Measurements from ENCODE around the gene ZNF687.
A peak's percentile ranks its signal among the peaks of the same experiment; 100 is the strongest.

Gene ZNF687

GRCh38 chr1:151292207-151293030 is 10.3 kb downstream of the ZNF687 start:
- peaks cover 85% of the 10 kb centered on the region for H3K36me3 ChIP-seq (ENCODE audit: insufficient read depth, low read length)
- no peaks in the 10 kb centered on the region for H3K4me1 ChIP-seq (ENCODE audit: control insufficient read depth, insufficient read depth, low read length)
- H3K4me3 ChIP-seq (ENCODE audit: low read length) = no peak overlapping the region
- H3K9me3 ChIP-seq (replicated peaks; ENCODE audit: low read length) = no peaks in the 10 kb centered on the region
- no peaks in the 10 kb centered on the region for H3K27me3 ChIP-seq (ENCODE audit: control insufficient read depth, insufficient read depth, low read length)
- no peak overlapping the region for H3K9ac ChIP-seq (ENCODE audit: low read depth, low read length)
- H3K4me2 ChIP-seq (ENCODE audit: low read length) = no peak overlapping the region

DNA sequence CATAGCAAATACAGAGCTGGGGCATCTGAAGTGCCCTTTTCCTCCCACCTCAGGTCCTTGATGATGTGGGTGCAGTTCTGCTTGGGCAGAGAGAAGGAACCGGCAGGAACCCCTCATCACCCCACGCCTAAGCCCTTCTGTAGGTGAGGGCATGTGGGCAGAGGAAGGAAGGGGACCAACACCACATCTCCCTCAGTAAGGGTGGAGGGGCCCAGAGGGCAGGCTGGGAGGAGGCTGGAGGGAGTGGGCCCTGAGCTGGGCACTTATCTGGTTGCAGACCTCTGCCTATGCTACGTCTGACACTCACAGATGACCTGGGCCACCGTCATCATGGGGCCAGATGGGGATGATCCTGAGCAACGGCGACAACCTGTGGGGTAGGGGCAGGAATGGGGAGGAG is 11.0 kb downstream of the ZNF687 start:
- peaks cover 83% of the 10 kb centered on the region for H3K36me3 ChIP-seq (ENCODE audit: insufficient read depth, low read length)
- H3K4me1 ChIP-seq (ENCODE audit: control insufficient read depth, insufficient read depth, low read length) = no peaks in the 10 kb centered on the region
- H3K4me3 ChIP-seq (ENCODE audit: low read length) = no peak overlapping the region
- no peaks in the 10 kb centered on the region for H3K27me3 ChIP-seq (ENCODE audit: control insufficient read depth, insufficient read depth, low read length)
- no peak overlapping the region for H3K9ac ChIP-seq (ENCODE audit: low read depth, low read length)
- no peak overlapping the region for H3K4me2 ChIP-seq (ENCODE audit: low read length)
- H3K9me3 ChIP-seq (replicated peaks; ENCODE audit: low read length) = no peaks in the 10 kb centered on the region

DNA sequence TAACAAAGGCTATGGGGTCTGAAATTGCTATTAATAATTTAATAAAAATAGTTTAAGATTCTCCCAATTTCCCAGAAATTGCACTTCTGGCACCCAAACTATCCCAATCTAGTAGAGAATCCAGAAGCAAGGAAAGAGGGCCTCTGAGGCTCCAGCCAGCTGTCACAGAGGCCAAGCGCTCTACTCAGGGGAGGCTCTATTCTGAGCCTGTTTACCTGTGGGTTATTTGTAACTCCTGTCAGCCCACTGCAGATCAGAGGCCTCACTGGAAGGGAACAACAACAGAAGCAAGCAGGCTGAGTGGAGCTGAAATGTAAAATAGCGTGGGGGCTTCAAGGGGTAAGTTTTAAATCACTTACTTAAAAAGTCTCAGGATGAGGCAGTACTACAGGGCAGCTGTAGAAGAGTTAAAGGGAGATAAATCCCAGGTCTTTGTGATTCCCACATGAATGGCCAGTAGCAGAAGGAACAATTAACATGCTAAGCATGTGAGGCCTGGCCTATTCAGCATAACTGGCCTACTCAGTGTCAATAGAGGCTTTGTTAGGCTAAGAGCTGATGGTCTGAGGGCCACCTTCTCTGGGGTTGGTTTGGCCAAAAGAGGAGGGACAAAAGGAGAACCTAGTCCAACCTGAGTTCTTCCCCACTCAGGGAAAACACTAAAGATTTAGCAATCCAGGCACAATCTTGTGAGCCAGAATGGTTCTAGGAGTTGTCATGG is 12.8 kb downstream of the ZNF687 start:
- H3K4me2 ChIP-seq (ENCODE audit: low read length) = no peak overlapping the region
- H3K27me3 ChIP-seq (ENCODE audit: control insufficient read depth, insufficient read depth, low read length) = no peaks in the 10 kb centered on the region
- no peak overlapping the region for H3K4me3 ChIP-seq (ENCODE audit: low read length)
- no peaks in the 10 kb centered on the region for H3K9me3 ChIP-seq (replicated peaks; ENCODE audit: low read length)
- H3K36me3 ChIP-seq (ENCODE audit: insufficient read depth, low read length) = peaks cover 84% of the 10 kb centered on the region
- H3K4me1 ChIP-seq (ENCODE audit: control insufficient read depth, insufficient read depth, low read length) = no peaks in the 10 kb centered on the region
- no peak overlapping the region for H3K9ac ChIP-seq (ENCODE audit: low read depth, low read length)

DNA sequence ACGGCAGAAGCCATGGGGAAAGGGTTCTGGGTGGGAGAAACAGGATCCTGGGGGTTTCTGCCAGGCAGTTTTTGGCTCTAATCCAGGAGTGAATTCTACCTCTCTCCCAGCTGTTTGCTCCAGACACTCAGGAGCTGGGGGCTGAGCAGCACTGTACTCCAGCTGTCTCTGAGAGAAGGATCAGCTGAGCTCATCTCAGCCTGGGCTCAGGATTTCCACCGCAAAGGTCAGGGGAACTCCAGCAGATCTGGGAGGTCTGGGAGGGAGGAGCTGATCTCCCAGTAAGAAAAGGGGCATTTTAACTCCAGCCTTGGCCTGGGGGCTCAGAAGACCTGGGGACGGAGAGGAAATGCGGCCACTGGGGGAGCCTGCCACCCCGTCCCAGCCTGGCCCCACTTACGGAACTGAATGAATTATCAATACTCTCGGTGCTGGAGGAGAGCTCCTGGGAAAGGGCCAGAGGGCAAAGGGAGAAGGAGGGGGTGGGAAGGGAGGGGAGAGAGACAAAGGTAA is 27.8 kb downstream of the ZNF687 start:
- Histone ChIP-seq H3K4me1 (ENCODE audit: control insufficient read depth, insufficient read depth, low read length) (peaks cover 52% of the 10 kb centered on the region), H3K9me3 (replicated peaks; ENCODE audit: low read length) (no peaks in the 10 kb centered on the region), H3K9ac (ENCODE audit: low read depth, low read length) (peak overlapping the region; percentile 18), H3K36me3 (ENCODE audit: insufficient read depth, low read length) (peaks cover 59% of the 10 kb centered on the region), H3K4me3 (ENCODE audit: low read length) (no peak overlapping the region), H3K4me2 (ENCODE audit: low read length) (no peak overlapping the region), H3K27me3 (ENCODE audit: control insufficient read depth, insufficient read depth, low read length) (no peaks in the 10 kb centered on the region)

- H3K4me2 ChIP-seq (ENCODE audit: low read length) = peak overlapping the region; percentile 49
- no peak overlapping the region for H3K9ac ChIP-seq (ENCODE audit: low read depth, low read length)
- no peak overlapping the region for H3K4me3 ChIP-seq (ENCODE audit: low read length)
- H3K9me3 ChIP-seq (replicated peaks; ENCODE audit: low read length) = no peaks in the 10 kb centered on the region
- H3K36me3 ChIP-seq (ENCODE audit: insufficient read depth, low read length) = peaks cover 57% of the 10 kb centered on the region
- no peaks in the 10 kb centered on the region for H3K27me3 ChIP-seq (ENCODE audit: control insufficient read depth, insufficient read depth, low read length)
- H3K4me1 ChIP-seq (ENCODE audit: control insufficient read depth, insufficient read depth, low read length) = peaks cover 52% of the 10 kb centered on the region
These were observed 28.9 kb downstream of the ZNF687 start for GRCh38 chr1:151311011-151311410.

DNA sequence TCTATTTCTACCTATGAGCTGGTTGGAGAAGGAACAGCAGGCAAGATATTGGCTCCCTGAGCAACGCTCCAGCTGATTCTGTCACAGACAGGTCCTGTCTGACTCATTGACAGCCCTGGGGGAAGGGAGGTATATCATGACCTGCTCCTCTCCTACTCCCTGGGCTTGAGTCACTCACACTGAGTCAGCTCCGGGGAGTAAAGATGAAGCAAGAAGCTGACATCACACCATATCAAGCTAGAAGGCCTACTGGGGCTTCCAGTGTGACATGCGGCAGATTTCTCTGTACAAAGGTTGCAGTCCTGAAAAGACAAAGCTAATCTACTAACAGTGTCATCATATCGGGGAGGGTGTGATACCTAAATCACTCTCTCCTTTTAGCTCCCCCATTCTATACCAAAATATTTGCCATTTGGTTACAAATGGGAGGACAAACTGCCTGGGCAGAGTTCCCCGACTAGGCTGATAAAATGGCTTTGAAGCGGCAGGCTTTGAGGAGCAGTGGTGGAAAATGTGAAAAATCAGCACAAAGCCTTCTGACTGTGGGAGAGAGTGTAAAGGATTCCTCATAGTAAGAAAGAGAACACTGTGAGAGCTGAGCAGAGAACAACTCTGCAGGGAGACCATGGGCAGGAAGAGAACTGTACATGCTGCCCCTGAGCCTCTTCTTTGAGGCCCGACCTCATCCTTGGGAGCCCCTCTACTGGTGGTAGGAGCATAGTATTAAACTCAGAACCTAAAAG is 29.7 kb downstream of the ZNF687 start:
- H3K27me3 ChIP-seq (ENCODE audit: control insufficient read depth, insufficient read depth, low read length) = no peaks in the 10 kb centered on the region
- peaks cover 52% of the 10 kb centered on the region for H3K4me1 ChIP-seq (ENCODE audit: control insufficient read depth, insufficient read depth, low read length)
- peak overlapping the region; percentile 29 for H3K4me3 ChIP-seq (ENCODE audit: low read length)
- peaks cover 56% of the 10 kb centered on the region for H3K36me3 ChIP-seq (ENCODE audit: insufficient read depth, low read length)
- H3K4me2 ChIP-seq (ENCODE audit: low read length) = peak overlapping the region; percentile 68
- no peaks in the 10 kb centered on the region for H3K9me3 ChIP-seq (replicated peaks; ENCODE audit: low read length)
- H3K9ac ChIP-seq (ENCODE audit: low read depth, low read length) = peak overlapping the region; percentile 52

- Histone ChIP-seq H3K9me3 (replicated peaks; ENCODE audit: low read length) (no peaks in the 10 kb centered on the region), H3K27me3 (ENCODE audit: control insufficient read depth, insufficient read depth, low read length) (no peaks in the 10 kb centered on the region), H3K4me2 (ENCODE audit: low read length) (peak overlapping the region; percentile 68), H3K9ac (ENCODE audit: low read depth, low read length) (peak overlapping the region; percentile 52), H3K4me3 (ENCODE audit: low read length) (peak overlapping the region; percentile 29), H3K36me3 (ENCODE audit: insufficient read depth, low read length) (peaks cover 54% of the 10 kb centered on the region), H3K4me1 (ENCODE audit: control insufficient read depth, insufficient read depth, low read length) (peaks cover 52% of the 10 kb centered on the region)
These were observed 30.3 kb downstream of the ZNF687 start for GRCh38 chr1:151312411-151312810.

- Histone ChIP-seq H3K36me3 (ENCODE audit: insufficient read depth, low read length) (peaks cover 54% of the 10 kb centered on the region), H3K9me3 (replicated peaks; ENCODE audit: low read length) (no peaks in the 10 kb centered on the region), H3K4me1 (ENCODE audit: control insufficient read depth, insufficient read depth, low read length) (peaks cover 52% of the 10 kb centered on the region), H3K4me2 (ENCODE audit: low read length) (no peak overlapping the region), H3K4me3 (ENCODE audit: low read length) (no peak overlapping the region), H3K27me3 (ENCODE audit: control insufficient read depth, insufficient read depth, low read length) (no peaks in the 10 kb centered on the region), H3K9ac (ENCODE audit: low read depth, low read length) (no peak overlapping the region)
These were observed 30.7 kb downstream of the ZNF687 start for GRCh38 chr1:151312826-151313225.

DNA sequence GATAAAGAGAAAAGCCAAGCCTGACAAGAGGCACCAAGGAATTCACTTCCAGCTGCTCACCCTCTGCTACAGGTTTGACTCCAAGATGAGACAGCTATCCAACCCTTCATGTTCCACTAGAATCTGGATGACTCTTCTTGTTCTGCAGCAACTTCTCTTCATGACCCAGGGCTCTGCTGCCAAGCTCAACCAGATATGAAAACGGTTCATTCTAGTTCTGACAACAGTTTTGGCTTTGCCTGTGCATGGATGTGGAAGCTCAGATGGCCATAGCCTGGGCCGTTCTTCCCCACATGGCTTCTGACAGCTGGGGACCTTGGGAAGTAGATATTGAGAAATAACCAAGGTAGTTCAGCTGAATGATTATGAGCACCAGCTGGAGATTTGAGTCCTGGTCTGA is 31.4 kb downstream of the ZNF687 start:
- H3K4me1 ChIP-seq (ENCODE audit: control insufficient read depth, insufficient read depth, low read length) = peaks cover 52% of the 10 kb centered on the region
- H3K9me3 ChIP-seq (replicated peaks; ENCODE audit: low read length) = no peaks in the 10 kb centered on the region
- no peak overlapping the region for H3K4me3 ChIP-seq (ENCODE audit: low read length)
- no peaks in the 10 kb centered on the region for H3K27me3 ChIP-seq (ENCODE audit: control insufficient read depth, insufficient read depth, low read length)
- H3K36me3 ChIP-seq (ENCODE audit: insufficient read depth, low read length) = peaks cover 52% of the 10 kb centered on the region
- H3K4me2 ChIP-seq (ENCODE audit: low read length) = peak overlapping the region; percentile 34
- H3K9ac ChIP-seq (ENCODE audit: low read depth, low read length) = no peak overlapping the region

GRCh38 chr1:151314137-151314875 is 32.2 kb downstream of the ZNF687 start:
- Histone ChIP-seq H3K4me1 (ENCODE audit: control insufficient read depth, insufficient read depth, low read length) (peaks cover 52% of the 10 kb centered on the region), H3K9me3 (replicated peaks; ENCODE audit: low read length) (no peaks in the 10 kb centered on the region), H3K4me3 (ENCODE audit: low read length) (no peak overlapping the region), H3K9ac (ENCODE audit: low read depth, low read length) (no peak overlapping the region), H3K36me3 (ENCODE audit: insufficient read depth, low read length) (peaks cover 52% of the 10 kb centered on the region), H3K27me3 (ENCODE audit: control insufficient read depth, insufficient read depth, low read length) (no peaks in the 10 kb centered on the region), H3K4me2 (ENCODE audit: low read length) (peak overlapping the region; percentile 34)
